Ascending aorta (tissue), 2 donors: ENCODE results near the gene PHB1. TPM values are rescaled to one million over a fixed set of nuclear protein-coding genes. Genes with fewer than 3 reads are reported as not detected.

Source experiments
- DNase-seq, 2 donors: peaks; one replicate each; pipeline ENCODE4 v3.0.0-alpha.2; 2019; ENCODE audit warnings: low spot score in 2 of 2
- H3K27ac ChIP-seq, 2 donors: fragments of 200-600 bp; sonication (generic); one replicate each; pipeline ENCODE4 v1.5.1; 2016 to 2017; ENCODE audit warnings: mild to moderate bottlenecking in 1 of 2
- H3K27me3 ChIP-seq: fragments of 200-600 bp; sonication (generic); one replicate; pipeline ENCODE4 v1.5.1; 2017
- H3K36me3 ChIP-seq, 2 donors: fragments of 200-600 bp; sonication (generic); one replicate each; pipeline ENCODE4 v1.5.1; 2016
- H3K4me1 ChIP-seq, 2 donors: fragments of 200-600 bp; sonication (generic); one replicate each; pipeline ENCODE4 v1.5.1; 2016 to 2017; ENCODE audit warnings: mild to moderate bottlenecking in 1 of 2
- H3K4me3 ChIP-seq, 2 donors: fragments of 200-600 bp; sonication (generic); one replicate each; pipeline ENCODE4 v1.5.1; 2016 to 2017; ENCODE audit warnings: mild to moderate bottlenecking in 1 of 2
- H3K9me3 ChIP-seq, 2 donors: fragments of 200-600 bp; sonication (generic); one replicate each; pipeline ENCODE4 v1.5.1; 2016
- intact Hi-C: fragments of 100-400 bp; cut with DNase I; formaldehyde crosslinking; loops from one replicate; pipeline ENCODE4 v1.15.1; 2023
- total RNA-seq: library from RNA; depleted of rRNA; stranded (reverse); fragments of >200 nt; gene quantifications from one replicate; pipeline ENCODE4 v1.1.0, GENCODE V29; 2016
- TF ChIP-seq, protein P1 (sequence below), 3 experiments: fragments of 200-600 bp in 2 of 3; fragments of 450-650 bp in 1 of 3; sonication (generic) in 2 of 3; IDR thresholded peaks; one replicate each; pipeline ENCODE4 v1.5.1; 2016 to 2019; ENCODE audit warnings: antibody characterized with exemption in 3 of 3, mild to moderate bottlenecking in 1 of 3, moderate library complexity in 1 of 3

Gene PHB1
- total RNA-seq, 1 donor from 2014 or later = 79.6 TPM

DNA sequence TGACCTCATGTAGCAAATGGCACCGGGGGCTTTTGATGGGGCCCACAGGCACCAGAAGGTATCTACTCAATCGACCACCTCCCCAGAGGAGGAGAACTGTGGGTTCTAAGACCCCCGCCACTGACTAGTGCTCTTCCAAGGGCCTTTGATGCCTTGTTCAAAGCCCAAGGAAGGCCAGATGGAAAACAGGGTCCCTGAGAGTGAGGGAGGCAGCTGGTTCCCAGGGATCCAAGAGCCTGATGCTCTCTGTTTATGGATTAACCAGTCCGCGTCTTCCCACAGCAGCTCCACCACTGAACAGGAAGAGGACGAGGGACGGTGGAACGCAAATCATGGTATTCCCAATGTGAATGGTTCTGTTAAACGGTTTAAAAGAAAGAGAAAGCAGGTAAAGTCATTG is 7.6 kb downstream of the PHB1 start:
- H3K9me3 ChIP-seq = no peaks in the 10 kb centered on the region
- no peaks in the 10 kb centered on the region for H3K27me3 ChIP-seq
- H3K4me3 ChIP-seq = no peak overlapping the region
- peaks cover 75 to 89% of the 10 kb centered on the region in 2 donors for H3K36me3 ChIP-seq
- DNase-seq = no peak
- intact Hi-C loops = no loop called here
- TF ChIP-seq, protein P1, sequence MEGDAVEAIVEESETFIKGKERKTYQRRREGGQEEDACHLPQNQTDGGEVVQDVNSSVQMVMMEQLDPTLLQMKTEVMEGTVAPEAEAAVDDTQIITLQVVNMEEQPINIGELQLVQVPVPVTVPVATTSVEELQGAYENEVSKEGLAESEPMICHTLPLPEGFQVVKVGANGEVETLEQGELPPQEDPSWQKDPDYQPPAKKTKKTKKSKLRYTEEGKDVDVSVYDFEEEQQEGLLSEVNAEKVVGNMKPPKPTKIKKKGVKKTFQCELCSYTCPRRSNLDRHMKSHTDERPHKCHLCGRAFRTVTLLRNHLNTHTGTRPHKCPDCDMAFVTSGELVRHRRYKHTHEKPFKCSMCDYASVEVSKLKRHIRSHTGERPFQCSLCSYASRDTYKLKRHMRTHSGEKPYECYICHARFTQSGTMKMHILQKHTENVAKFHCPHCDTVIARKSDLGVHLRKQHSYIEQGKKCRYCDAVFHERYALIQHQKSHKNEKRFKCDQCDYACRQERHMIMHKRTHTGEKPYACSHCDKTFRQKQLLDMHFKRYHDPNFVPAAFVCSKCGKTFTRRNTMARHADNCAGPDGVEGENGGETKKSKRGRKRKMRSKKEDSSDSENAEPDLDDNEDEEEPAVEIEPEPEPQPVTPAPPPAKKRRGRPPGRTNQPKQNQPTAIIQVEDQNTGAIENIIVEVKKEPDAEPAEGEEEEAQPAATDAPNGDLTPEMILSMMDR (IDR thresholded peaks at IDR 0.05) = no peak
- no peak overlapping the region for H3K27ac ChIP-seq
- H3K4me1 ChIP-seq = no peaks in the 10 kb centered on the region

DNA sequence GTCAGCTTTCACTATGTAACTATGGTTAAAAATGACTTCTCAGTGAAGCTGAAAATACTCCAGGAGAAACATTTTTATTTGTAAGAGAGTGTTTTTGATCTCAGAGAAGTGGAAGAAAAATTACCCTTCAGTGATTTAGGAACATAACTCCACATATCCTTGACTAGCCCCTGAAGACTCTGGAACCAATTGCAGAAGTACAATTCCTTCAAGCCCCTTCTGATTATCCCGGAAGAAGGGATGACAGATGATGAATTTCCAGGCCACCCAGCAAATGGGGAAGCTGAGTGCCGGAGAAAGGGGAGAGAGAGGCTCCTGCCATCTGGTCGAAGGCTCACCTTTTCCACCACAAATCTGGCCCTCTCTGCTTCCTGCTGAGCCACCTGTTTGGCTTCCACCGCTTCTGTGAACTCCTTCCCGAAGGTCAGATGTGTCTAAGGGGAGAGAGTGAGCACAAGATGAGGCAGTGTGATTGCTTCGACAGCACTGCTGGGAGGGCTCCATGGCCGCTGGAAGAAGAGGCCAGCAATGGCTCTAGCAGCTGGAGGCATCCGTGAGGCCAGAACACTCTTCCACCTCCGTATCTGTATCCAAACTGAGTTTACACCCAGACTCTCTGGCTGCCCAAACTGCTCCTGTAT is 8.1 kb downstream of the PHB1 start:
- intact Hi-C loops = no loop called here

DNA sequence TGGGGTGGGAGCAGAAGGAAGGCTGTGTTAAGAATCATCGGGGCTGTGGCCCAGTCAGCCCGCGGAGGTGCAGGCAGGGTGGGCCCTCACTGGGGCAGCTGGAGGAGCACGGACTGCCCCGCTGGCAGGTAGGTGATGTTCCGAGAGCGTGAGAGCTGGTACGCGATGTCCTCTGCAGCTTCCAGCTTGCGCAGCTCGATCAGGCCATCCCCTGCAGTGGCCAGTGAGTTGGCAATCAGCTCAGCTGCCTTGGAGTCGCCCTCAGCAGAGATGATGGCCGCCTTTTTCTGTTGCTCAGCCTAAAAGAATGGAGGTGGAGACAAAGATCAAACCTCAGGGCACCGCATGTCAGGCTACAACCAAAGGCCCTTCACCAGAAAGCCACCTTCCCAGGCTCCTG is 9.8 kb downstream of the PHB1 start:
- H3K27me3 ChIP-seq = no peaks in the 10 kb centered on the region
- H3K27ac ChIP-seq = no peak overlapping the region
- H3K9me3 ChIP-seq = no peaks in the 10 kb centered on the region
- H3K4me1 ChIP-seq = no peaks in the 10 kb centered on the region
- TF ChIP-seq, protein P1 (IDR thresholded peaks at IDR 0.05) = no peak
- no peak for DNase-seq
- intact Hi-C loops = no loop called here
- no peak overlapping the region for H3K4me3 ChIP-seq
- H3K36me3 ChIP-seq = peaks cover 55 to 68% of the 10 kb centered on the region in 2 donors

More for the DNA sequence above, 8.1 kb downstream of the PHB1 start:
- H3K4me1 ChIP-seq = no peaks in the 10 kb centered on the region
- no peak for DNase-seq
- H3K27me3 ChIP-seq = no peaks in the 10 kb centered on the region
- TF ChIP-seq, protein P1 (IDR thresholded peaks at IDR 0.05) = no peak
- peaks cover 70 to 84% of the 10 kb centered on the region in 2 donors for H3K36me3 ChIP-seq
- no peaks in the 10 kb centered on the region for H3K9me3 ChIP-seq
- no peak overlapping the region for H3K27ac ChIP-seq
- no peak overlapping the region for H3K4me3 ChIP-seq

DNA sequence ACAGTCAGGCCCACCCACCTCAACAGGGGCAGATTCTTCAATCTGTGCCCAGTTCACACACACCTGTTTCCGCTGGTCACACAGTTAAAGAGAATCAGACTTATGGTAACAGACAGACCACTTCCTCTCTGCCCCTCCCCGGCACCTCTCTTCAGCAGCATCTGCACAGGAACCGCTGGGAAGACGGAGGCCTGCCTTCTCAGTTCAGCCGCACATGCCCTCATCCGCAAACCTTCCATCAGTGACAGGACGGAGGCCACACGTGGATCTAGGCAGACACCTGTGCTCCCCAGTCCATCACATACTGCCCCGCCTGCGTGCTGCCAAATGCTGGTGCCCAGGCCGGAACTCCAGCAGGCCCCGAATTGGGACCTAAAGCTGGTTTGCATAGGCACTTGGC is 10.3 kb downstream of the PHB1 start:
- no peaks in the 10 kb centered on the region for H3K27me3 ChIP-seq
- peaks cover 50 to 62% of the 10 kb centered on the region in 2 donors for H3K36me3 ChIP-seq
- DNase-seq = no peak
- H3K27ac ChIP-seq = no peak overlapping the region
- H3K4me1 ChIP-seq = no peaks in the 10 kb centered on the region
- no peak overlapping the region for H3K4me3 ChIP-seq
- intact Hi-C loops = no loop called here
- H3K9me3 ChIP-seq = no peaks in the 10 kb centered on the region
- TF ChIP-seq, protein P1 (IDR thresholded peaks at IDR 0.05) = no peak

DNA sequence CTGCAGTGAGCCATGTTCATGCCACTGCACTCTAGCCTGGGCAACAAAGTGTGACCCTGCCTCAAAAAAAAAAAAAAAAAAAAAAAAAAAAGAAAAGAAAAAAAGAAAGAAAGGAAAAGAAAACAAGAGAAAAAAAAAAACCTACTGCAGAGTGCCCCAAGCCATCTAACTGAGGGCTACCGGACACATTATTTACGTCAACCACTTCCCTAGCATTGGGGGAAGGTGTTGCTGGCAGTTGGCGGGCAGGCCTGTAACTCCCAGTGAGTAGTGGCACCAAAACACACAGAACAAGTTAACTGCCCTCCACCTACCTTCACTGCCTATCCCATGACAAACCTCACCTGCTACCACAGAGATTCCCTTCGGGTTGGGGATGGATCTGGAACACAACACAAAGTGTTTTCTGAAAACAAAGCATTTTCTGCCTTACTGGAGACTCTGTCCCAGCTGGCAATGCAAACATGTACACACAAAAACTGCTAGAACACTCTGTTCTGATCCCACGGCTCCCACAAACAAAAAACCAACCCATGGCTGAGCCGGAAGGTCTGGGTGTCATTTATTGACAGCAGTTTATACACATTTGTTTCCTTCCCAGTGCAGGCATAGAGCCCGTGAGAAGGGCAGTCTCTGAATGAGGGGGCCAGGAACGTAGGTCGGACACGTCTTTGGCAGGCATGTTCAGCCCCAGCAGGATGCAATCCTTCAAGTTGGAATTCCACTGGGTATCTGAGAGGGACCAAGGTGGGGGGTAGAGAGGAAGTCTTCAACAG is 11.0 kb downstream of the PHB1 start:
- no peak overlapping the region for H3K27ac ChIP-seq
- intact Hi-C loops = no loop called here
- no peaks in the 10 kb centered on the region for H3K4me1 ChIP-seq
- H3K4me3 ChIP-seq = no peak overlapping the region
- no peaks in the 10 kb centered on the region for H3K27me3 ChIP-seq
- TF ChIP-seq, protein P1 (IDR thresholded peaks at IDR 0.05) = no peak
- peaks cover 43 to 56% of the 10 kb centered on the region in 2 donors for H3K36me3 ChIP-seq
- H3K9me3 ChIP-seq = no peaks in the 10 kb centered on the region
- no peak for DNase-seq
